NCI-H446 treated with DMSO at 0.1 percent for 48 hours (cell line): Measurements from ENCODE around the gene BUD23.

Experiments used
- DNase-seq: peaks from one replicate; lab custom pipeline; 2025; lab: John Stamatoyannopoulos, UW

BUD23 gene

DNA sequence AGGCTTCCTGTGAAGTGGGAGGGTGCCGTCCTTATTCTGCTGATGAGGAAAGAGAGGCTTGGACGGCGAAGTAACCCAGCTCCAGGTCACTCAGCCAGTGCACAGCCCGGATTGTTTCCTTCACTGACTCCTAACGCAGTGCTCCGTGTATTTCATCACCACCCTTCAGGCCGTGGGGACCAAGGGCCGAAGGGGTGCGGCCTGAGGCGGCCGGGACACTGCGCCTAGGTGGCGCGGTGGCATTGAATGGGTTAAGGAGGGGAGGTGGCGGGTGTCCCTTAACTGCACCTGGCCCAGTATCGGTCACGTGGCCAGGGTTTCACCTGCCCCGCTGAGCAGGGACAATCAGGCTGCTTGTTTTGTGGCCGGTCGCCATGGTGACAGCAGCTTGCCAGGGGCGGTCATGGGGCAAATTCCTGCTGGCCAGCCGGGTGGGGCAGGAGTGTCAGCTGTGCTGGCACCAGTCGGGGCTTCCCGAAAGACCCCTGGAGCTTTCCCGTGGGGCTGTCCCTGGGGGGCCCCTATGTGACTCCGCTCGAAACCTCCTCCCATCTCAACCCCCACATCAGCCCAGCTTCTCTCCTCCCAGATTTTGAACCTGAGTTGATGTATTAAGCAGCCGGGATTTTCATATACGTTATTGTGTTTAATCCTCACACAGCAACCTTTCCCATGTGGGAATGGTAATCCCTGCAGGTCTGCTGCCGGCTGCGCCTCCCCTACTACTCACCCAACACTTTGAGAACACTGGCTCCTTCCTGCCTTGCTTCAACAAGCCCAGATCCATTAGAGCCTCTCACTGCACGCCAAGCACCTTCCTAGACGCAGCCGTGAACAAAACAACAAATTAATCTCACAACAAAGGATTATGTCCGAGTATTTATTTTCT lies 59.6 kb downstream of the BUD23 start:
- DNase-seq: no peak

DNA sequence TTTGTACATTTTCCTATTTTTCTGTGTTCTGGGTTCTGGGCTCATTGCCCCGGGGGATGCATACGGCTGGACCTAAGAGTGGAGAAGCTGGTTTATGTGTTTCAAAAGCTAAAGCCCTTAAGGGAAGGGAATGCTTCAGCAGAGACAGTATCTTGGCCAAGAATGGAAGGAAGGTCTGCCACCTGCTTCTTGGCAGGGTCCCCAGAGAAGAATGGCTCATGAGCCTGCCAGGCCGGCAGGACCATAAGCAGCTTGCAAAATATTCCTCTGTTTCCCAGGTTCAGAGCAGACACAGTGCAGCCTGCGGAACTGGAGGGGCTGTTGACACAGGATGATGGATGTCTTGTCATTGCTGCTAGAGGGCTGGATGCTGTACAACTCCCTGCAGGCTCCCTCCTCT lies 63.0 kb downstream of the BUD23 start:
- peak; percentile 66 for DNase-seq
